Gastrocnemius medialis (tissue), 4 donors: ENCODE results near the gene RNF40.

Source experiments
- POLR2A ChIP-seq, 2 donors: fragments of 450-650 bp; IDR thresholded peaks; one replicate each; pipeline ENCODE4 v1.6.1; 2017; ENCODE audit warnings: antibody characterized with exemption in 2 of 2, mild to moderate bottlenecking in 2 of 2, moderate library complexity in 2 of 2
- TF ChIP-seq, protein P1 (sequence below), 5 experiments: fragments of 450-650 bp in 3 of 5; fragments of 200-600 bp in 2 of 5; sonication (generic) in 2 of 5; IDR thresholded peaks in 4 of 5; conservative IDR thresholded peaks in 1 of 5; 1 replicate in 4 of 5; 2 replicates in 1 of 5; pipeline ENCODE4 v1.5.1; 2016 to 2019; ENCODE audit warnings: antibody characterized with exemption in 5 of 5, mild to moderate bottlenecking in 3 of 5, moderate library complexity in 3 of 5

DNA sequence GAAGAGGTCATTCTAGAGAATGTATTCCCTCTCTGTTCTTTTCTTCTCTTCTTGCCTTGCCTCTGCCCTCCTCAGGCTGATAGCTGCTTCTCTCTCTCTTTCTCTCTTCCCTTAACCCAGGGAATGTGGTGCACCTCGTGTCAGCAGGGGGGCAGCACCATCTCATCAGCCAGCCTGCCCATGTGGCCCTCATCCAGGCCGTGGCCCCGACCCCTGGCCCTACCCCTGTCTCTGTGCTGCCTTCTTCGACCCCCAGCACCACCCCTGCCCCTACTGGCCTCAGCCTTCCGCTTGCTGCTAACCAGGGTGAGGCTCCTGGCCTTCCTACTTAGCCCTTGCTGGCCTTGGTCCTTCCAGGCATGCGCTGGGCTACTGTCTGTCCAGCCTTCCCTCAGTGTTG, 39.7 kb upstream of the RNF40 start:
- TF ChIP-seq, protein P1, sequence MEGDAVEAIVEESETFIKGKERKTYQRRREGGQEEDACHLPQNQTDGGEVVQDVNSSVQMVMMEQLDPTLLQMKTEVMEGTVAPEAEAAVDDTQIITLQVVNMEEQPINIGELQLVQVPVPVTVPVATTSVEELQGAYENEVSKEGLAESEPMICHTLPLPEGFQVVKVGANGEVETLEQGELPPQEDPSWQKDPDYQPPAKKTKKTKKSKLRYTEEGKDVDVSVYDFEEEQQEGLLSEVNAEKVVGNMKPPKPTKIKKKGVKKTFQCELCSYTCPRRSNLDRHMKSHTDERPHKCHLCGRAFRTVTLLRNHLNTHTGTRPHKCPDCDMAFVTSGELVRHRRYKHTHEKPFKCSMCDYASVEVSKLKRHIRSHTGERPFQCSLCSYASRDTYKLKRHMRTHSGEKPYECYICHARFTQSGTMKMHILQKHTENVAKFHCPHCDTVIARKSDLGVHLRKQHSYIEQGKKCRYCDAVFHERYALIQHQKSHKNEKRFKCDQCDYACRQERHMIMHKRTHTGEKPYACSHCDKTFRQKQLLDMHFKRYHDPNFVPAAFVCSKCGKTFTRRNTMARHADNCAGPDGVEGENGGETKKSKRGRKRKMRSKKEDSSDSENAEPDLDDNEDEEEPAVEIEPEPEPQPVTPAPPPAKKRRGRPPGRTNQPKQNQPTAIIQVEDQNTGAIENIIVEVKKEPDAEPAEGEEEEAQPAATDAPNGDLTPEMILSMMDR (IDR thresholded peaks at IDR 0.05 in 4 of 5, conservative IDR thresholded peaks at IDR 0.05 in 1 of 5): no peak
- TF ChIP-seq POLR2A (IDR thresholded peaks at IDR 0.05): no peak
